ENCODE measurements around the gene JMJD8. TPM values are rescaled to one million over a fixed set of nuclear protein-coding genes. Genes with fewer than 3 reads are reported as not detected.

The JMJD8 gene
- total RNA-seq, 2 experiments from 2014 or later, result 48.7 to 82.3 TPM

- intact Hi-C loops (cut with micrococcal nuclease; ENCODE audit: unreplicated experiment), result no loop called here
- TF ChIP-seq CTCF (conservative IDR thresholded peaks at IDR 0.05; ENCODE audit: low read length) (0 out of 2 replicates have a peak, but pooled peaks have one; percentile 44), EZH2phosphoT487 (IDR thresholded peaks at IDR 0.05; ENCODE audit: borderline replicate concordance, low read depth, low read length) (no peak)
- BruUV-seq (replicated peaks), result no TSS peak
- Histone ChIP-seq H3K4me1 (ENCODE audit: insufficient read depth, low read length, poor library complexity, severe bottlenecking) (peaks cover 30% of the 10 kb centered on the region), H4K20me1 (ENCODE audit: insufficient read depth, low read length) (no peaks in the 10 kb centered on the region), H3K9me2 (ENCODE audit: insufficient read depth, low read length) (no peaks in the 10 kb centered on the region), H3K4me2 (ENCODE audit: low read length) (no peak overlapping the region), H2AFZ (ENCODE audit: low read length) (no peak overlapping the region), H3K4me3 (ENCODE audit: low read depth, low read length, poor library complexity, severe bottlenecking) (no peak overlapping the region), H3K9me3 (ENCODE audit: low read length) (no peaks in the 10 kb centered on the region), H3K27ac (ENCODE audit: low read depth, low read length, poor library complexity, severe bottlenecking) (no peak overlapping the region), H3K36me3 (ENCODE audit: insufficient read depth, low read length) (peaks cover 81% of the 10 kb centered on the region), H3K79me2 (ENCODE audit: insufficient read depth, low read depth, low read length) (peaks cover 18% of the 10 kb centered on the region)
- DNase-seq (ENCODE audit: low spot score), result no peak
- CTCF ChIA-PET (ENCODE audit: unreplicated experiment), result no interaction called here
- POLR2A ChIA-PET, result interaction anchor here (0.8 kb wide), 1 partner anchor 17 kb away, joined by 3 read pairs; no protein-coding TSS in a partner anchor
Observed at GRCh38 chr16:732936-733335, 48.8 kb upstream of the JMJD8 start.

GRCh38 chr16:732332-732731, 48.2 kb upstream of the JMJD8 start:
- TF ChIP-seq CTCF (conservative IDR thresholded peaks at IDR 0.05; ENCODE audit: low read length) (no peak), EZH2phosphoT487 (IDR thresholded peaks at IDR 0.05; ENCODE audit: borderline replicate concordance, low read depth, low read length) (no peak)
- Histone ChIP-seq H3K4me1 (ENCODE audit: insufficient read depth, low read length, poor library complexity, severe bottlenecking) (peaks cover 24% of the 10 kb centered on the region), H3K79me2 (ENCODE audit: insufficient read depth, low read depth, low read length) (peaks cover 17% of the 10 kb centered on the region), H3K36me3 (ENCODE audit: insufficient read depth, low read length) (peaks cover 79% of the 10 kb centered on the region), H3K9me2 (ENCODE audit: insufficient read depth, low read length) (no peaks in the 10 kb centered on the region), H3K4me2 (ENCODE audit: low read length) (no peak overlapping the region), H3K4me3 (ENCODE audit: low read depth, low read length, poor library complexity, severe bottlenecking) (no peak overlapping the region), H3K27ac (ENCODE audit: low read depth, low read length, poor library complexity, severe bottlenecking) (no peak overlapping the region), H3K9me3 (ENCODE audit: low read length) (no peaks in the 10 kb centered on the region), H2AFZ (ENCODE audit: low read length) (no peak overlapping the region), H4K20me1 (ENCODE audit: insufficient read depth, low read length) (no peaks in the 10 kb centered on the region)
- intact Hi-C loops (cut with micrococcal nuclease; ENCODE audit: unreplicated experiment), result no loop called here
- no TSS peak for BruUV-seq (replicated peaks)
- no peak for DNase-seq (ENCODE audit: low spot score)
- CTCF ChIA-PET (ENCODE audit: unreplicated experiment), result no interaction called here
- POLR2A ChIA-PET, result no interaction called here

GRCh38 chr16:730666-731509, 46.8 kb upstream of the JMJD8 start:
- no peak overlapping the region for H3K4me2 ChIP-seq (ENCODE audit: low read length)
- no peak overlapping the region for H3K27ac ChIP-seq (ENCODE audit: low read depth, low read length, poor library complexity, severe bottlenecking)
- no TSS peak for BruUV-seq (replicated peaks)
- DNase-seq (ENCODE audit: low spot score), result no peak
- no peak for TF ChIP-seq EZH2phosphoT487 (IDR thresholded peaks at IDR 0.05; ENCODE audit: borderline replicate concordance, low read depth, low read length)
- no peak for TF ChIP-seq CTCF (conservative IDR thresholded peaks at IDR 0.05; ENCODE audit: low read length)
- peaks cover 3% of the 10 kb centered on the region; the same call in 1 of the 2 replicates for H3K79me2 ChIP-seq (ENCODE audit: insufficient read depth, low read depth, low read length)
- no peaks in the 10 kb centered on the region for H3K9me3 ChIP-seq (ENCODE audit: low read length)
- H3K9me2 ChIP-seq (ENCODE audit: insufficient read depth, low read length), result no peaks in the 10 kb centered on the region
- CTCF ChIA-PET (ENCODE audit: unreplicated experiment), result no interaction called here
- no peak overlapping the region for H2AFZ ChIP-seq (ENCODE audit: low read length)
- POLR2A ChIA-PET, result interaction anchor here (1.3 kb wide), 1 partner anchor 10 kb away, joined by 4 read pairs; the partner anchor contains the start of gene ANTKMT
- H3K4me3 ChIP-seq (ENCODE audit: low read depth, low read length, poor library complexity, severe bottlenecking), result no peak overlapping the region
- no peaks in the 10 kb centered on the region for H4K20me1 ChIP-seq (ENCODE audit: insufficient read depth, low read length)
- H3K4me1 ChIP-seq (ENCODE audit: insufficient read depth, low read length, poor library complexity, severe bottlenecking), result peaks cover 18% of the 10 kb centered on the region
- H3K36me3 ChIP-seq (ENCODE audit: insufficient read depth, low read length), result peaks cover 64% of the 10 kb centered on the region
- intact Hi-C loops (cut with micrococcal nuclease; ENCODE audit: unreplicated experiment), result no loop called here
